ENCODE results near the gene CCDC154. TPM values are rescaled to one million over a fixed set of nuclear protein-coding genes. Genes with fewer than 3 reads are reported as not detected.
"Not testable (repeated sequence)": the region's sequence is repeated elsewhere in the genome, so short reads cannot be mapped to it uniquely, and the experiment has no call there.

Gene CCDC154
- total RNA-seq, 1 experiment from 2014 or later, result 3.2 TPM

GRCh38 chr16:1443403-1443973, 868 bp downstream of the CCDC154 start:
- DNase-seq, result no peak
- BruUV-seq (replicated peaks), result no TSS peak
- CTCF ChIA-PET, result interaction anchor here (0.7 kb wide), 1 partner anchor 10 kb away, joined by 3 read pairs; no protein-coding TSS in a partner anchor
- intact Hi-C loops (cut with micrococcal nuclease; ENCODE audit: unreplicated experiment), result no loop called here
- Mint-ChIP-seq H3K9me3 (ENCODE audit: low read depth, unreplicated experiment) (no peaks in the 10 kb centered on the region), H3K4me3 (ENCODE audit: low read depth, unreplicated experiment) (no peak overlapping the region), H3K27ac (ENCODE audit: unreplicated experiment) (no peak overlapping the region), H3K4me1 (ENCODE audit: low read depth, unreplicated experiment) (no peaks in the 10 kb centered on the region), H3K36me3 (ENCODE audit: insufficient read depth, unreplicated experiment) (peaks cover 13% of the 10 kb centered on the region), H3K27me3 (ENCODE audit: unreplicated experiment) (no peaks in the 10 kb centered on the region)
- no peak for TF ChIP-seq CTCF (IDR thresholded peaks at IDR 0.05; ENCODE audit: unreplicated experiment)

- H3K27ac Mint-ChIP-seq (ENCODE audit: unreplicated experiment), result no peak overlapping the region
- H3K4me3 Mint-ChIP-seq (ENCODE audit: low read depth, unreplicated experiment), result no peak overlapping the region
- H3K9me3 Mint-ChIP-seq (ENCODE audit: low read depth, unreplicated experiment), result no peaks in the 10 kb centered on the region
- CTCF ChIA-PET, result no interaction called here
- no peak for TF ChIP-seq CTCF (IDR thresholded peaks at IDR 0.05; ENCODE audit: unreplicated experiment)
- no TSS peak for BruUV-seq (replicated peaks)
- DNase-seq, result no peak
- no peaks in the 10 kb centered on the region for H3K4me1 Mint-ChIP-seq (ENCODE audit: low read depth, unreplicated experiment)
- H3K36me3 Mint-ChIP-seq (ENCODE audit: insufficient read depth, unreplicated experiment), result peaks cover 13% of the 10 kb centered on the region
- H3K27me3 Mint-ChIP-seq (ENCODE audit: unreplicated experiment), result no peaks in the 10 kb centered on the region
- intact Hi-C loops (cut with micrococcal nuclease; ENCODE audit: unreplicated experiment), result no loop called here
These were observed 1.7 kb downstream of the CCDC154 start for GRCh38 chr16:1442697-1443096.

- H3K27me3 Mint-ChIP-seq (ENCODE audit: unreplicated experiment), result no peaks in the 10 kb centered on the region
- no peak for TF ChIP-seq CTCF (IDR thresholded peaks at IDR 0.05; ENCODE audit: unreplicated experiment)
- no peak overlapping the region for H3K4me3 Mint-ChIP-seq (ENCODE audit: low read depth, unreplicated experiment)
- no peaks in the 10 kb centered on the region for H3K9me3 Mint-ChIP-seq (ENCODE audit: low read depth, unreplicated experiment)
- CTCF ChIA-PET, result interaction anchor here (0.6 kb wide), 1 partner anchor 71 kb away, joined by 7 read pairs; no protein-coding TSS in a partner anchor
- intact Hi-C loops (cut with micrococcal nuclease; ENCODE audit: unreplicated experiment), result no loop called here
- no TSS peak for BruUV-seq (replicated peaks)
- no peaks in the 10 kb centered on the region for H3K4me1 Mint-ChIP-seq (ENCODE audit: low read depth, unreplicated experiment)
- peaks cover 17% of the 10 kb centered on the region for H3K36me3 Mint-ChIP-seq (ENCODE audit: insufficient read depth, unreplicated experiment)
- H3K27ac Mint-ChIP-seq (ENCODE audit: unreplicated experiment), result no peak overlapping the region
- DNase-seq, result no peak
These were observed 2.9 kb downstream of the CCDC154 start for GRCh38 chr16:1441391-1441829.

GRCh38 chr16:1439699-1440074, 4.7 kb downstream of the CCDC154 start:
- H3K9me3 Mint-ChIP-seq (ENCODE audit: low read depth, unreplicated experiment); H3K4me1 Mint-ChIP-seq (ENCODE audit: low read depth, unreplicated experiment); H3K27ac Mint-ChIP-seq (ENCODE audit: unreplicated experiment); DNase-seq; H3K4me3 Mint-ChIP-seq (ENCODE audit: low read depth, unreplicated experiment); CTCF ChIA-PET; intact Hi-C loops (cut with micrococcal nuclease; ENCODE audit: unreplicated experiment); H3K27me3 Mint-ChIP-seq (ENCODE audit: unreplicated experiment); H3K36me3 Mint-ChIP-seq (ENCODE audit: insufficient read depth, unreplicated experiment); BruUV-seq (replicated peaks): not testable (repeated sequence)

- no peak overlapping the region for H3K27ac Mint-ChIP-seq (ENCODE audit: unreplicated experiment)
- BruUV-seq (replicated peaks), result no TSS peak
These were observed 5.2 kb downstream of the CCDC154 start for GRCh38 chr16:1439058-1439698.

More at GRCh38 chr16:1439058-1439698, 5.2 kb downstream of the CCDC154 start:
- CTCF ChIA-PET, result no interaction called here
- no peak for TF ChIP-seq CTCF (IDR thresholded peaks at IDR 0.05; ENCODE audit: unreplicated experiment)
- no peak for DNase-seq
- Mint-ChIP-seq H3K36me3 (ENCODE audit: insufficient read depth, unreplicated experiment) (peaks cover 5% of the 10 kb centered on the region), H3K27me3 (ENCODE audit: unreplicated experiment) (no peaks in the 10 kb centered on the region), H3K9me3 (ENCODE audit: low read depth, unreplicated experiment) (no peaks in the 10 kb centered on the region), H3K4me3 (ENCODE audit: low read depth, unreplicated experiment) (no peak overlapping the region), H3K4me1 (ENCODE audit: low read depth, unreplicated experiment) (no peaks in the 10 kb centered on the region)
- intact Hi-C loops (cut with micrococcal nuclease; ENCODE audit: unreplicated experiment), result no loop called here

All from Calu3 (cell line).